T-cell (primary cell): ENCODE measurements around the gene CLCNKB. TPM values are rescaled to one million over a fixed set of nuclear protein-coding genes. Genes with fewer than 3 reads are reported as not detected.
"Not testable (repeated sequence)": the region's sequence is repeated elsewhere in the genome, so short reads cannot be mapped to it uniquely, and the experiment has no call there.

Experiments used
- ATAC-seq, 4 experiments: fragments of 200-7000 bp in 3 of 4; fragments of 150-1000 bp in 1 of 4; cut with Tn5 transposase; replicated peaks in 1 of 4; 1 replicate in 3 of 4; 2 replicates in 1 of 4; pipeline ENCODE4 v1.10.0; 2021; ENCODE audit warnings: moderate library complexity in 3 of 4, mild to moderate bottlenecking in 2 of 4, moderate number of reproducible peaks in 1 of 4
- CTCF ChIA-PET, 2 donors: fragments of 300-600 bp; sonication (Branson Sonifier 250); formaldehyde crosslinking; loops; one replicate each; lab custom pipeline; 2022; ENCODE audit warnings: antibody characterized with exemption in 2 of 2; lab: Charles Lee
- POLR2A ChIA-PET, 2 donors: fragments of 300-600 bp; sonication (Branson Sonifier 250); formaldehyde crosslinking; loops; one replicate each; lab custom pipeline; 2022; ENCODE audit warnings: antibody characterized with exemption in 2 of 2; lab: Charles Lee
- DNase-seq, 35 experiments: peaks; one replicate each; pipeline versions ENCODE4 v3.0.0 to v3.0.0-alpha.2; 2013 to 2023
- H3K27ac ChIP-seq: one replicate; pipeline ENCODE4 v1.5.1; 2013; ENCODE audit warnings: low read length
- H3K27me3 ChIP-seq, 2 experiments: replicated peaks in 1 of 2; 1 replicate in 1 of 2; 2 replicates in 1 of 2; pipeline versions ENCODE4 v1.6.1 to v1.7.0; 2013; ENCODE audit warnings: low read length in 1 of 2, mixed read lengths in 1 of 2; ENCODE audit not compliant: control insufficient read depth in 2 of 2, insufficient read depth in 2 of 2; ENCODE audit errors: extremely low read depth in 1 of 2
- H3K36me3 ChIP-seq, 2 donors: 1 replicate in 1 of 2; 2 replicates in 1 of 2; pipeline versions ENCODE4 v1.6.1 to v1.7.0; 2013; ENCODE audit warnings: low read length in 1 of 2; ENCODE audit not compliant: control insufficient read depth in 2 of 2, insufficient read depth in 1 of 2; ENCODE audit errors: extremely low read depth in 1 of 2
- H3K4me1 ChIP-seq, 2 experiments: 1 replicate in 1 of 2; 2 replicates in 1 of 2; pipeline versions ENCODE4 v1.6.1 to v1.7.0; 2013; ENCODE audit warnings: low read length in 2 of 2, mixed read lengths in 1 of 2; ENCODE audit not compliant: insufficient read depth in 2 of 2, control insufficient read depth in 1 of 2; ENCODE audit errors: extremely low read depth in 1 of 2
- H3K4me3 ChIP-seq, 2 donors: 1 replicate in 1 of 2; 2 replicates in 1 of 2; pipeline versions ENCODE4 v1.5.1 to v1.7.0; 2013; ENCODE audit warnings: mild to moderate bottlenecking in 2 of 2, low read length in 1 of 2, moderate library complexity in 1 of 2; ENCODE audit not compliant: control insufficient read depth in 1 of 2; ENCODE audit errors: extremely low read depth in 1 of 2
- H3K9me3 ChIP-seq: 2 replicates; pipeline ENCODE4 v1.7.0; 2013
- H3K27ac Mint-ChIP-seq, 2 donors: one replicate each; pipeline ENCODE4 v1.8.0; 2020 to 2021; ENCODE audit warnings: mild to moderate bottlenecking in 2 of 2, mixed read lengths in 2 of 2
- H3K27me3 Mint-ChIP-seq, 2 donors: one replicate each; pipeline ENCODE4 v1.8.0; 2021 to 2022; ENCODE audit warnings: mixed read lengths in 2 of 2
- H3K36me3 Mint-ChIP-seq: one replicate; pipeline ENCODE4 v1.8.0; 2021; ENCODE audit warnings: mixed read lengths
- H3K4me1 Mint-ChIP-seq, 3 donors: one replicate each; pipeline ENCODE4 v1.8.0; 2020 to 2022; ENCODE audit warnings: mixed read lengths in 3 of 3, mild to moderate bottlenecking in 1 of 3
- H3K4me3 Mint-ChIP-seq, 3 donors: one replicate each; pipeline ENCODE4 v1.8.0; 2020 to 2022; ENCODE audit warnings: mild to moderate bottlenecking in 3 of 3, mixed read lengths in 3 of 3, moderate library complexity in 3 of 3
- H3K9me3 Mint-ChIP-seq, 3 donors: one replicate each; pipeline ENCODE4 v1.8.0; 2020 to 2022; ENCODE audit warnings: mixed read lengths in 3 of 3
- WGBS: methylation state at CpG from one replicate; pipeline ENCODE4 v1.1.5; 2013; ENCODE audit warnings: missing lambda C conversion rate; ENCODE audit not compliant: insufficient coverage; 5-methylcytosine and 5-hydroxymethylcytosine counted together
- total RNA-seq, 35 experiments: library from RNA in 6 of 35; stranded (reverse) in 6 of 35; fragments of 120-200 nt in 1 of 35; gene quantifications; one replicate each; pipeline versions ENCODE4 v1.2.1 to v1.2.4 and lab custom pipeline; 2013 to 2026

The CLCNKB gene
- total RNA-seq, 5 donors from 2014 or later (not counting 1 experiment from before 2014, with no cell fraction given) = not detected

DNA sequence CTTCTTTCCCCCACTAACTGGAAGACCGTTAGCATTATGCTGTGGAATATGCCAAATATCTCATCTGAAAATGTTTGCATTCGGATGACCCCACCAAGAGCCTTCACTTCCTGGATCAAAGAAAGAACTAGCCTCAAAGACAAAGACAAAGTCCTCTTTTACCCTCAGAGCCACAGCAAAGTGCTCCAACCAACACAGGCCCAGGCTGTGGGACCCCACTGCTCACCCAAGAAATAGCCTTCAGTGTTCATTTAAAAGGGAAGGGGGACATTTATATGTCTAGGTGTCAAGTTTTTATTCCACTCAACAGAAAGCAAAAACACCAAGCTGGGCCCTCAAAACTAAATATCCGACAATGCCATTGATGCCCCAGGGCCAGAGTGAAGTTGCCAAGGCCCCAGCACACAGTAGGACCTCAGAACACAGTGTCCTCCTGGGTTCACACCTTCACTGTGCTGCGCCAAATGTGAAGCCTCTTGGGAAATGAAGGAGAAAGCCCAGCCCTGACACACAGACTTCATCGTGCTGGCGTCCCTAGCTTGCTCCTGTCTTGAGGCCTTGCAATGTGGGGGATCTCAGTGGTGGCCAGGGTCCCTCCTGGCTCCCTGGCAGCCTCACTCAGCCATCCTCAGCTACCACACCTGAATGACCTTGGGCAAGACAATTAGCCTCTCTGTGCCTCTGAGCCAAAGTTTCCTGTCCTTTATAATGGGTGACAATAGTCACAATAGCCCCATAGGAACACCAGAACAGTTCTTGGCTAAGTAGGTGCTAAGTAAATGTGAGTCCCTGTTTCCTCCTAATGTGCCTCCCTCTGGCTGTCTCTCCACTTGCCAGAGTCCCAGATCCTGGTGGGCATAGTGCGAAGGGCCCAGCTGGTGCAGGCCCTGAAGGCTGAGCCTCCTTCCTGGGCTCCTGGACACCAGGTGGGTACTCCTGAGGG, 11.3 kb downstream of the CLCNKB start:
- Mint-ChIP-seq H3K4me1 (peaks cover 0 to 6% (median 6%) of the 10 kb centered on the region in 3 donors), H3K27me3 (peaks cover 2% of the 10 kb centered on the region in 2 donors), H3K36me3 (no peaks in the 10 kb centered on the region), H3K9me3 (no peaks in the 10 kb centered on the region), H3K27ac (no peak overlapping the region), H3K4me3 (no peak overlapping the region)
- Histone ChIP-seq H3K4me3 (no peak overlapping the region), H3K27me3 (peaks cover 0 to 21% of the 10 kb centered on the region in 2 experiments), H3K9me3 (no peaks in the 10 kb centered on the region), H3K27ac (no peak overlapping the region), H3K4me1 (peaks cover 0 to 8% of the 10 kb centered on the region in 2 experiments), H3K36me3 (no peaks in the 10 kb centered on the region)
- ChIA-PET POLR2A (interaction anchor here in 1 of 2 donors (0.6 kb wide), 1 partner anchor 258 kb away, joined by 5 read pairs; no protein-coding TSS in a partner anchor), CTCF (interaction anchor here in 1 of 2 donors (0.6 kb wide), 1 partner anchor 237 kb away, joined by 5 read pairs; no protein-coding TSS in a partner anchor)
- ATAC-seq (no peak), DNase-seq (no peak)
- 83% methylated on average over 4 of the region's 7 CpGs for WGBS

DNA sequence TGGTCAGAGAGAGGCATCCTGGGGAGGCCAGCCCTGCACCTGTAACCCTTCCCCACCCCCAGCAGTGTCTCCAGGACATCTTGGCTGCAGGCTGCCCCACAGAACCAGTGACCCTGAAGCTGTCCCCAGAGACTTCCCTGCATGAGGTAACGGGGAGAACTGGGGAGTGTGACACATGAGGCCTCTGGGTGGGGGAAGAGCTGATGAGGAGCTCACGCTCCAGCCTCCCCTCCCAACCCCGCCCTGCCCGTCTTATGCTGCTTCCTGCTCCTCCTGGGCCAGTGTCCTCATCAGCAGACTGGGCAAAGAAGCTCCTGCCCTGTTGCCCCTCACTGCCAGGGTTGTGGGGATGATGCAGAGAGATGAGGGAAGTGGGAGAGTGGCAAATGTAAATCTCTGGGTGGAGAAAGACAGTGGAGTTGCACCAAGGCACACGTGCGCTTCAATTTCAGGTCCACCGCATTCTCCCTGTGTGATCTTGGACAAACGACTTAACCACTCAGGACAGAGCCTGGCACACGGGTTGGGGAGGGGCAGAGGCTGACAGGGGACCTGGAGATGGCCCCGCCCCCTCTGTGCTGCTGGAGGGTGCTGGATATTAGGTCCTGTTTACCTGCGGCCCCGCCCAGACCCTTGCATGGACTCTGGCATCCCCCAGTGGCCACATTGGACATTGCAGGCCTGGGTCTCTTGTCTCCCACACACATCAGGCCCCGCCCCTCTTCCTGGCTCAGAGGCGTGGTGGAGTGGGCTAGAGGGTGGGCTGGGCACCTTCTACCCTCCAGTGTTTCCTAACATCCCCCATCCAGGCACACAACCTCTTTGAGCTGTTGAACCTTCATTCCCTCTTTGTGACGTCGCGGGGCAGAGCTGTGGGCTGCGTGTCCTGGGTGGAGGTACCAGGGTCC, 12.3 kb downstream of the CLCNKB start:
- Histone ChIP-seq H3K27me3 (peaks cover 0 to 11% of the 10 kb centered on the region in 2 experiments), H3K4me3 (no peak overlapping the region), H3K4me1 (peaks cover 0 to 8% of the 10 kb centered on the region in 2 experiments), H3K27ac (no peak overlapping the region), H3K9me3 (no peaks in the 10 kb centered on the region), H3K36me3 (no peaks in the 10 kb centered on the region)
- DNase-seq = peak; percentile 58 to 90 (median 79)
- ATAC-seq = peak; percentile 93 to 98 (median 96)
- H3K27me3 Mint-ChIP-seq = peaks cover 0 to 1% of the 10 kb centered on the region in 2 donors
- ChIA-PET CTCF (interaction anchor here (0.6 kb wide), 4 partner anchors 25 to 255 kb away, joined by 3 to 5 read pairs (median 4); no protein-coding TSS in a partner anchor), POLR2A (no interaction called here)
- H3K27ac Mint-ChIP-seq = peak overlapping the region in 1 of 2 donors; percentile 48
- peaks cover 0 to 6% (median 6%) of the 10 kb centered on the region in 3 donors for H3K4me1 Mint-ChIP-seq
- 46% methylated on average over 6 of the region's 18 CpGs for WGBS
- no peaks in the 10 kb centered on the region for H3K36me3 Mint-ChIP-seq
- H3K4me3 Mint-ChIP-seq = no peak overlapping the region
- H3K9me3 Mint-ChIP-seq = no peaks in the 10 kb centered on the region

DNA sequence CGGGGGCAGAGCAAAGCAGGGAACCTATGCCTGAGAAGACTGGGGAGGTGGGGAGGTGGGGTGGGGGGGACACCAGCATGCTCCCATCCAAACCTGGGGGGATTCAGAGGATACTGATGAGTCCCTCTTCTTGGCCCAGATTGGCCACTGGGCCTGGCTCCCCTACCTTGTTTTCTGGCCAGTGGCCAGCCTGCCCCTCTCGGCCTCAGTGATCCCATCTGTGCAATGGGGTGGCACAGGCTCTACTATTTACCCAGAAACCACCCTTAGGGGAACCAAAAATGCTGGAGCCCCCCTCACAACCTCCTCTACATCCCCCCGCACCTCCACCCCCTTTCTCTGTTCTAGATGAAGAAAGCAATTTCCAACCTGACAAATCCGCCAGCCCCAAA, 12.9 kb downstream of the CLCNKB start:
- H3K4me1 ChIP-seq, H3K4me1 Mint-ChIP-seq, H3K27ac ChIP-seq, H3K36me3 Mint-ChIP-seq, ATAC-seq, POLR2A ChIA-PET, H3K4me3 Mint-ChIP-seq, H3K27me3 Mint-ChIP-seq, H3K27ac Mint-ChIP-seq, CTCF ChIA-PET, H3K4me3 ChIP-seq, H3K9me3 Mint-ChIP-seq, H3K36me3 ChIP-seq, H3K27me3 ChIP-seq, DNase-seq, H3K9me3 ChIP-seq: not testable (repeated sequence)
- WGBS = 53% methylated on average over 1 of the region's 4 CpGs

DNA sequence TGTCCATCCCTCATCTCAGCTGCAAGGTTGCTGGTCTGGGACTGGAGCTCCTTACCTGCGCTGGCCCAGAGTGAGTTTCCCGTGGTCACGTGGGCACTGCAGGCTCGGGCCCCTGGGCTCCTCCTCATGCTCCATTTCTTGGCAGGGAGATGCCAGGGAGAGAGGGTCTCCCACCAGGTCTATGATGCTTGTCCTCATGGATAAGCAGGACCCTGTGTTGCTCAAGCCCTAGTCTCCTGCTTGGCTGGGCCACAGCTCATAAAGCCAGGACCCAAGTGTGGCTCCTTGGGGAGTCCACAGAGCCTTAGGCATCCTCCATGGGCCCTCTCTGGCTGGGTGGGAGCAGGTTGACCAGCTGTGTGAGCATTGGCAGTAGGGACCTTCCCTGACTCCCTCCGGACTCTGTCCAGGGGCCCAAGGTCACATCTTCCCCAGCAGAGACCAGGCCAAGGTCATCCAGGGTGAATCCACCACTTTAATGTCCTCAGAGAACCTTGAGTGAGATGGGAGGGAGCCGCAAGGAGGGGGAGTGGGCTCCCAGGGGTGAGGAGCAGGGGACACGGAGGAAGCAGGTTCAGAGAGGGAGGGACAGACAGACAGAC, 13.8 kb downstream of the CLCNKB start:
- CTCF ChIA-PET, H3K36me3 Mint-ChIP-seq, H3K4me1 ChIP-seq, H3K4me1 Mint-ChIP-seq, ATAC-seq, H3K9me3 Mint-ChIP-seq, DNase-seq, H3K27me3 Mint-ChIP-seq, POLR2A ChIA-PET, H3K4me3 ChIP-seq, H3K27ac Mint-ChIP-seq, H3K36me3 ChIP-seq, H3K9me3 ChIP-seq, H3K4me3 Mint-ChIP-seq, H3K27me3 ChIP-seq, H3K27ac ChIP-seq: not testable (repeated sequence)
- 83% methylated on average over 3 of the region's 7 CpGs for WGBS

DNA sequence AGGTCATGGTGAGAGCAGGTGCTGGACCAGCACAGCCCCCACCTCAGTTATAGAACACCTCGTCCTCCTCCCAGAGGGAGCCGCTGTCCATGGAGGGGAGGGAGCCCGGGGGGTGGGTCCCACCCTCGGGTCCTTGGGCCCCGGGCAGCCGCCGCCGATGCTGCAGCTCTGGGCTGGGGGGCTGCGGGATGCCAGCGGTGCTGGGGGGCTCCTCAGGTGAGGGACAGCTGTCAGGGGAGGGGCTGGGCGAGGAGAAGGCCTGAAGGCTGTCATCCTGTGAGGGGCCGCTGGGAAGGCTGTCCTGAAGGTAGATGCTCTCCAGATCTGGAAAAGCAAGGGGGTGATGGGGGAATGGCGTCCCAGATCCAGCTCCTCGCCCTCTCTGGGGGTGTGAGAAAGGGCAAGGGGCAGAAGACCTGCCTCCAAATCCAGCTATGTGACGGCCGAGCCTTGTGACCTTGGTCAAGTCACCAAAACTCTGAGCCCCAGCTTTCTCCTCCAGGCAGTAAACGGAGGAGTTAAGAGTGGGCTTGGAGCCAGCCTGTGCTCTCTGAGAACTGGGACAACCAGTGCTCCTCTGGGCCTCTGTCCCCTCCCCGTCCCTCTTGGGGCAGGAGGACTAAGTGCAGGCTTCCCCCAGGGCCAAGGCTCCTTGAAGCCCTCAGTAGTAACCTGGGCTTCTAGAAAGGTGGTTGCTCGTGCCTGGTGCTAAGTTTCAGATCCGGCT, 15.0 kb downstream of the CLCNKB start:
- H3K27ac ChIP-seq, DNase-seq, ATAC-seq, H3K36me3 ChIP-seq, H3K4me1 ChIP-seq, H3K27ac Mint-ChIP-seq, H3K9me3 ChIP-seq, CTCF ChIA-PET, H3K9me3 Mint-ChIP-seq, H3K4me3 ChIP-seq, H3K4me3 Mint-ChIP-seq, H3K36me3 Mint-ChIP-seq, H3K4me1 Mint-ChIP-seq, H3K27me3 Mint-ChIP-seq, H3K27me3 ChIP-seq: not testable (repeated sequence)
- POLR2A ChIA-PET = interaction anchor here in 1 of 2 donors (0.5 kb wide), 1 partner anchor 131 kb away, joined by 3 read pairs; no protein-coding TSS in a partner anchor
- no CpG with 5 or more reads among the region's 20 CpGs for WGBS
